ENCODE data around the gene CACNA1I.
"Not testable (repeated sequence)": the region's sequence is repeated elsewhere in the genome, so short reads cannot be mapped to it uniquely, and the experiment has no call there.

Gene CACNA1I

GRCh38 chr22:39570665-39571064 lies at the start of gene CACNA1I:
TSS of gene CACNA1I (plus strand) at chr22:39570753. CDS start at chr22:39570753, 0 bp downstream.
- no peak for DNase-seq

- DNase-seq, result peak in 1 of 2 donors; percentile 74
Measured at GRCh38 chr22:39521106-39521885, 49.3 kb upstream of the CACNA1I start.

- DNase-seq, result not testable (repeated sequence)
Measured at GRCh38 chr22:39522091-39522490, 48.5 kb upstream of the CACNA1I start.

- peak; percentile 9 to 37 for DNase-seq
Measured at GRCh38 chr22:39522567-39523300, 47.8 kb upstream of the CACNA1I start.

GRCh38 chr22:39524089-39524752 lies 46.3 kb upstream of the CACNA1I start:
- DNase-seq, result no peak

- DNase-seq, result no peak
Measured at GRCh38 chr22:39524753-39525657, 45.5 kb upstream of the CACNA1I start.

GRCh38 chr22:39525658-39525975 lies 44.9 kb upstream of the CACNA1I start:
- DNase-seq, result no peak

- DNase-seq, result peak; percentile 22 to 43
Measured at GRCh38 chr22:39526736-39527171, 43.8 kb upstream of the CACNA1I start.

- DNase-seq, result no peak
Measured at GRCh38 chr22:39527481-39527961, 43.0 kb upstream of the CACNA1I start.

GRCh38 chr22:39528080-39528661 lies 42.4 kb upstream of the CACNA1I start:
- DNase-seq, result no peak

GRCh38 chr22:39528681-39529486 lies 41.7 kb upstream of the CACNA1I start:
- peak; percentile 90 to 95 for DNase-seq

GRCh38 chr22:39529487-39529851 lies 41.1 kb upstream of the CACNA1I start:
- no peak for DNase-seq

- DNase-seq, result no peak
Measured at GRCh38 chr22:39530116-39530515, 40.4 kb upstream of the CACNA1I start.

GRCh38 chr22:39530692-39531331 lies 39.7 kb upstream of the CACNA1I start:
- peak in 1 of 2 donors; percentile 48 for DNase-seq

GRCh38 chr22:39532215-39533073 lies 38.1 kb upstream of the CACNA1I start, which contains the start of gene RPS19BP1:
TSS of gene RPS19BP1 (minus strand) at chr22:39532748. CDS start at chr22:39532738, 10 bp downstream.
- DNase-seq, result peak; percentile 99 to 100

- no peak for DNase-seq
Measured at GRCh38 chr22:39534092-39534506, 36.5 kb upstream of the CACNA1I start.

- DNase-seq, result peak; percentile 70 to 81
Measured at GRCh38 chr22:39534591-39535356, 35.8 kb upstream of the CACNA1I start.

GRCh38 chr22:39535357-39535725 lies 35.2 kb upstream of the CACNA1I start:
- DNase-seq, result no peak
